Nephron progenitor cell (in vitro differentiated cells): ENCODE measurements around the gene NLGN2.
A peak's percentile ranks its signal among the peaks of the same experiment; 100 is the strongest.

Experiments
- DNase-seq: peaks from one replicate; pipeline ENCODE4 v3.0.0; 2021
- H3K27ac Mint-ChIP-seq: 2 replicates; pipeline ENCODE4 v1.8.0; 2021; ENCODE audit warnings: mild to moderate bottlenecking, moderate library complexity, mixed read lengths
- H3K27me3 Mint-ChIP-seq: 2 replicates; pipeline ENCODE4 v1.8.0; 2021; ENCODE audit warnings: mild to moderate bottlenecking, low read depth, mixed read lengths; ENCODE audit not compliant: poor library complexity
- H3K36me3 Mint-ChIP-seq: 2 replicates; pipeline ENCODE4 v1.8.0; 2021; ENCODE audit warnings: low read depth, mixed read lengths
- H3K4me1 Mint-ChIP-seq: 2 replicates; pipeline ENCODE4 v1.8.0; 2021; ENCODE audit warnings: mixed read lengths
- H3K4me3 Mint-ChIP-seq: 2 replicates; pipeline ENCODE4 v1.8.0; 2021; ENCODE audit warnings: mild to moderate bottlenecking, moderate library complexity, mixed read lengths
- H3K9me3 Mint-ChIP-seq: 2 replicates; pipeline ENCODE4 v1.8.0; 2021; ENCODE audit warnings: mild to moderate bottlenecking, moderate library complexity, mixed read lengths
- CTCF ChIP-seq: fragments of 200-600 bp; sonication (generic); IDR thresholded peaks from 2 replicates; pipeline ENCODE4 v1.5.0; 2021; ENCODE audit warnings: antibody characterized with exemption

The NLGN2 gene

GRCh38 chr17:7465597-7466275, 58.1 kb downstream of the NLGN2 start:
- DNase-seq, result no peak
- Mint-ChIP-seq H3K9me3 (no peaks in the 10 kb centered on the region), H3K27ac (peak overlapping the region; percentile 15), H3K27me3 (peaks cover 2% of the 10 kb centered on the region), H3K36me3 (peaks cover 22% of the 10 kb centered on the region), H3K4me3 (no peak overlapping the region), H3K4me1 (peaks cover 44% of the 10 kb centered on the region)
- TF ChIP-seq CTCF, result no peak

- DNase-seq, result no peak
- no peak for TF ChIP-seq CTCF
- H3K9me3 Mint-ChIP-seq, result no peaks in the 10 kb centered on the region
- peaks cover 18% of the 10 kb centered on the region for H3K36me3 Mint-ChIP-seq
- H3K27ac Mint-ChIP-seq, result peak overlapping the region; percentile 29
- peaks cover 2% of the 10 kb centered on the region for H3K27me3 Mint-ChIP-seq
- peaks cover 40% of the 10 kb centered on the region for H3K4me1 Mint-ChIP-seq
- H3K4me3 Mint-ChIP-seq, result no peak overlapping the region
Observed at GRCh38 chr17:7466318-7466638, 58.6 kb downstream of the NLGN2 start.

GRCh38 chr17:7466639-7467341, 59.1 kb downstream of the NLGN2 start:
- DNase-seq, result no peak
- Mint-ChIP-seq H3K4me1 (peaks cover 42% of the 10 kb centered on the region), H3K27me3 (peaks cover 2% of the 10 kb centered on the region), H3K36me3 (peaks cover 15% of the 10 kb centered on the region), H3K4me3 (no peak overlapping the region), H3K27ac (peak overlapping the region; percentile 71), H3K9me3 (no peaks in the 10 kb centered on the region)
- no peak for TF ChIP-seq CTCF

GRCh38 chr17:7467498-7467897, 59.9 kb downstream of the NLGN2 start:
- Mint-ChIP-seq H3K9me3 (no peaks in the 10 kb centered on the region), H3K36me3 (peaks cover 15% of the 10 kb centered on the region), H3K27ac (peak overlapping the region; percentile 71), H3K27me3 (peaks cover 2% of the 10 kb centered on the region), H3K4me3 (peak overlapping the region; percentile 20), H3K4me1 (peaks cover 44% of the 10 kb centered on the region)
- no peak for DNase-seq
- no peak for TF ChIP-seq CTCF

- H3K27me3 Mint-ChIP-seq, result peaks cover 2% of the 10 kb centered on the region
- H3K4me3 Mint-ChIP-seq, result peak overlapping the region; percentile 19
- H3K9me3 Mint-ChIP-seq, result no peaks in the 10 kb centered on the region
- H3K4me1 Mint-ChIP-seq, result peaks cover 44% of the 10 kb centered on the region
- peak overlapping the region; percentile 90 for H3K27ac Mint-ChIP-seq
- TF ChIP-seq CTCF, result no peak
- peaks cover 15% of the 10 kb centered on the region for H3K36me3 Mint-ChIP-seq
- DNase-seq, result no peak
Observed at GRCh38 chr17:7468290-7468689, 60.6 kb downstream of the NLGN2 start.
